C4-2B (cell line): Measurements from ENCODE around the gene NCK1.

Source experiments
- CTCF ChIP-seq: fragments of 450-650 bp; conservative IDR thresholded peaks from 2 replicates; pipeline ENCODE4 v1.5.1; 2017; ENCODE audit warnings: mild to moderate bottlenecking
- ZFX ChIP-seq: fragments of 450-650 bp; IDR thresholded peaks from 2 replicates; pipeline ENCODE4 v1.6.1; 2017

- TF ChIP-seq CTCF, result no peak
- TF ChIP-seq ZFX, result no peak
Measured at GRCh38 chr3:136988651-136989050, 126.6 kb downstream of the NCK1 start.
